ENCODE measurements around the gene SLC35E1.

The SLC35E1 gene

DNA sequence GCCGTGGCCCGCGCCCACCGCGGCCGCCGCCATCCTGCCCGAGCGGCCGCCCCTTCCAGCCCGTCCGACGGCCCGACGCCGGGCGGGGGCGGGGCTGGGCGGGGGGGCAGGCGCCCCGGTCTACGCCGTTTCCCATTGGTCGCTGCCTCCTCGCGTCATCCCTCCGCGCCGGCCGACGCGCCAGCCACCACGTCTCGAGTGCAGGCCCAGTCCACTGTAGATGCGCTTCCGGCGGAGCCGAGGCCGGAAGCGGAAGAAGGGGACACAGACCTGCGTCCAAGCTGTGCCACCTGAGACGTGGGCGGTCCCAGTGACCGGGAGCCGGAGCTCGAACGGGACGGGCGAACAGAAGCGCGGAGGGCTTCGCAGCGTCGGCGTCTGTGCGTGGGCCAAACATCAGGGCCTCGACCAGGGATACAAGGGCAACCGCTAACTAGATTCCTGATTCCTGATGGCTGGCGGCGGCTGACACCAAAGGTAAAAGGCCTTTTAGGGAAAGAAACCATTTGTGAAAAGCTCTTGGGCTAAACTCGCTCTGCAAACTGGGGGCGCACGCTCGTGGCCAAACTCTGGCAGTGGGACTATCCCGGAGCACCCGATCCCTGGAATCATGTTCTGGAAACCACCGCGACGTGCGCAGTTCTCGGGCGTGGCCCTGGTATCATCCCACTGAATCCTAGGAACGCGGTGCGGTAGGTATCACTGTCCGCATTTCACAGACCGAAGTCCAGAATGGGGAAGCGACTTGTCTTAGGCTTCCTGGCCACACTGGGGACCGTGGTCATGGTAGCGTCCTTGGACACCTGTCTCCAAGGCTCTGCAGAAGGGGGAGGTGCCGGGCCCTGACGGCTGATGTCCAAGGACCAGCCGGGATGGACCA lies at the start of gene SLC35E1:
SLC35E1 (minus strand) TSS at position 84 of the 880 bp plus-strand sequence; CDS start at position 33, 51 bp downstream.
- H3K36me3 ChIP-seq (replicated peaks) = peaks cover 32% of the 10 kb centered on the region
- DNase-seq = peak; percentile 91
- no peaks in the 10 kb centered on the region for H3K27me3 ChIP-seq (replicated peaks)
- H3K27ac ChIP-seq = peak within 1 kb of the TSS; percentile 73
- TF ChIP-seq, protein P1, sequence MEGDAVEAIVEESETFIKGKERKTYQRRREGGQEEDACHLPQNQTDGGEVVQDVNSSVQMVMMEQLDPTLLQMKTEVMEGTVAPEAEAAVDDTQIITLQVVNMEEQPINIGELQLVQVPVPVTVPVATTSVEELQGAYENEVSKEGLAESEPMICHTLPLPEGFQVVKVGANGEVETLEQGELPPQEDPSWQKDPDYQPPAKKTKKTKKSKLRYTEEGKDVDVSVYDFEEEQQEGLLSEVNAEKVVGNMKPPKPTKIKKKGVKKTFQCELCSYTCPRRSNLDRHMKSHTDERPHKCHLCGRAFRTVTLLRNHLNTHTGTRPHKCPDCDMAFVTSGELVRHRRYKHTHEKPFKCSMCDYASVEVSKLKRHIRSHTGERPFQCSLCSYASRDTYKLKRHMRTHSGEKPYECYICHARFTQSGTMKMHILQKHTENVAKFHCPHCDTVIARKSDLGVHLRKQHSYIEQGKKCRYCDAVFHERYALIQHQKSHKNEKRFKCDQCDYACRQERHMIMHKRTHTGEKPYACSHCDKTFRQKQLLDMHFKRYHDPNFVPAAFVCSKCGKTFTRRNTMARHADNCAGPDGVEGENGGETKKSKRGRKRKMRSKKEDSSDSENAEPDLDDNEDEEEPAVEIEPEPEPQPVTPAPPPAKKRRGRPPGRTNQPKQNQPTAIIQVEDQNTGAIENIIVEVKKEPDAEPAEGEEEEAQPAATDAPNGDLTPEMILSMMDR (IDR thresholded peaks at IDR 0.05; ENCODE audit: low read depth, low read length, missing control alignments) = no peak
- peak within 1 kb of the TSS; percentile 98 for H3K4me3 ChIP-seq (ENCODE audit: low read depth, low read length)
- in situ Hi-C loops (cut with HindIII; ENCODE audit: low pct_ligation_motif_present, low sequenced_read_pairs) = no loop called here

DNA sequence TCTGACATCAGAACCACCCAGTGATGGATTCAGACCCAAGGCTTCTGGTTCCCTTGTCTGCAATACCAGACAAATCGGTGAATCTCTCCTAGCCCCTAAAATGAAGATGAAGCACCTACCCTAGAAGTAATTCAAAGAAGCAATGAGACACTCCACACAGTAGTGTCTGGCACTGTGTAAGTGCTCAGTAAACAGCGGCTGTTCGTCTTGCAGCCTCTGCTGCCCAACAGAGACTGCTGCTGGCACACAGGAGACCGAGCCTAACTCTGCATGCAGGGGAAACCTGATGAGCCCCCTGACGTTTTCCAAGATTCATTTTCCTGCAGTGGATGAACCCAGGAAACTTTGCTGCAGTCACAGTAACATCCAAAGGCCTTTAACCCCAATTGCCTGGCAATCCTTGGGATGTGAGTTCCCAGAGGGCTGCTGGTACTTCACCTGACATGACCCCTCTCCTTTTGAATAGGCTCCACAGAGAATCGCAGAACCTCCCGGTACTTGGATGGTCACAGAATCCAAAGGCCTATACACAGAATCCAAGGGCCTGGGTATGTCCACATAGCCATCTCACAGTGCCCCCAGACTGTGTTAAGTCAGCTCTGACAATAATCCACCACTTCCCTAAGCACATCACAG lies 49.1 kb upstream of the SLC35E1 start:
- in situ Hi-C loops (cut with HindIII; ENCODE audit: low pct_ligation_motif_present, low sequenced_read_pairs) = no loop called here
- TF ChIP-seq, protein P1 (IDR thresholded peaks at IDR 0.05; ENCODE audit: low read depth, low read length, missing control alignments) = no peak
- DNase-seq = no peak
- Histone ChIP-seq H3K27me3 (replicated peaks) (no peaks in the 10 kb centered on the region), H3K4me3 (ENCODE audit: low read depth, low read length) (no peak overlapping the region), H3K36me3 (replicated peaks) (peaks cover 3% of the 10 kb centered on the region), H3K27ac (no peak overlapping the region)

DNA sequence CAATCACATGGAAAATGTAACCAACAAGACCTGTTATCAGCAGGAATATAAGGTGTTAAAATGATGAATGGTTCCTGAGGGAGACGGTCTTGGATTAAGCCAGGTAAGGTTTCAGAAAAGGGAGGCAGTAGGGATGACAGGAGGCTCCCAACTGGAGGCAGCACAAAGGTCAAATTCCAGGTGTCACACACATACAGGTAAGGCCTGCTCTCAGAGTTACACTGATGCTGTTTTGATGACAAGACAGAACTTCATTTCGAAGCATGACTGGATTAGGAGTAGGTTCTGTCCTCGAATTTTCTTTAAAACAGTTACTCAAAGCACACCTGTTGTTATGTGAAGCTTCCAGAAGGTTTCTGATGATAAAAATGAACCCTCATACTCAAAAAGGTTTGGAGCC lies 48.4 kb upstream of the SLC35E1 start:
- no peak overlapping the region for H3K4me3 ChIP-seq (ENCODE audit: low read depth, low read length)
- TF ChIP-seq, protein P1 (IDR thresholded peaks at IDR 0.05; ENCODE audit: low read depth, low read length, missing control alignments) = no peak
- H3K36me3 ChIP-seq (replicated peaks) = peaks cover 3% of the 10 kb centered on the region
- no peaks in the 10 kb centered on the region for H3K27me3 ChIP-seq (replicated peaks)
- H3K27ac ChIP-seq = no peak overlapping the region
- in situ Hi-C loops (cut with HindIII; ENCODE audit: low pct_ligation_motif_present, low sequenced_read_pairs) = no loop called here
- DNase-seq = no peak

DNA sequence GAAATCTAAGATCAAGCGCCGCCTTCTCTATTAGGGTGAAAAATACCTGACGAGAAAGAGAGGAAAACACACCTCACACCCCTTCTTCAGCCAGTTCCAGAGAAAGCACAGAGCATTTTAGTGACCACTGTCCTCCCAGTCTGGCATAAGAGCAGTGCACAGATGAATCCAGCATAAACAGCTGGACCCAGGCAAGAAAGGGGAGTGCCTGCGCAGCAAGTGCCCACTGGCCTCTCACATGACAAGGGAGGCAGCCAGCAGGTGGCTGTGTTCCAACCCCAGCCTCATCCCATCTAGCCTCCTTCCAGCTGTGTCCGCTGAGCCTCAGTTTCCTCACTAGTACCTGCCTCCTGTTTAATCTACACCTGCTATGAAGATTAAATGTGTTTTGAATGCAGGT lies 47.8 kb upstream of the SLC35E1 start:
- Histone ChIP-seq H3K27me3 (replicated peaks) (no peaks in the 10 kb centered on the region), H3K4me3 (ENCODE audit: low read depth, low read length) (no peak overlapping the region), H3K36me3 (replicated peaks) (peaks cover 3% of the 10 kb centered on the region), H3K27ac (no peak overlapping the region)
- in situ Hi-C loops (cut with HindIII; ENCODE audit: low pct_ligation_motif_present, low sequenced_read_pairs) = no loop called here
- TF ChIP-seq, protein P1 (IDR thresholded peaks at IDR 0.05; ENCODE audit: low read depth, low read length, missing control alignments) = no peak
- no peak for DNase-seq

DNA sequence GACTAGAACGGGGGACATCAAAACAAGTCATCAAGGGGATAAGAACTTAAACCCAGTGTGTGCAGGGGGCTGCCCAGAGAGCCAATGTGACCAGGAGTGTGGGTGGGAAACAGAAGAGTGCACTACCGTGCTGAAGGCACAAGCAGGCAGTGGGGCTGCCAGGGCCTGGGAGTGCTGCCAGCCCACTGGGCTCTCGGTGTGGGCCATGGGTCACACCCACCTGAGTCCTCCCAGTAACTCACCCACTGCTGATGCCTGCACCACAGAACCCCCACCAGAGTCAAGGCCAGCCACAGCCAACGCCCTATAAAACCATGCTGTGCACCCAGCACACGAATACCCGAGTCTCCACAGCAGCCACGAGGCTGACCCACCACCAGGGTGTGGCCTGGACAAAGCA lies 47.2 kb upstream of the SLC35E1 start:
- Histone ChIP-seq H3K27me3 (replicated peaks) (no peaks in the 10 kb centered on the region), H3K4me3 (ENCODE audit: low read depth, low read length) (no peak overlapping the region), H3K36me3 (replicated peaks) (peaks cover 3% of the 10 kb centered on the region), H3K27ac (no peak overlapping the region)
- no peak for DNase-seq
- TF ChIP-seq, protein P1 (IDR thresholded peaks at IDR 0.05; ENCODE audit: low read depth, low read length, missing control alignments) = no peak
- in situ Hi-C loops (cut with HindIII; ENCODE audit: low pct_ligation_motif_present, low sequenced_read_pairs) = no loop called here
